Stimulated activated naive CD4-positive, alpha-beta T cell (primary cell): ENCODE measurements around the gene MUC20.

Experiments
- DNase-seq, 6 experiments: peaks; one replicate each; lab custom pipeline; 2025; lab: John Stamatoyannopoulos, UW

Gene MUC20

DNA sequence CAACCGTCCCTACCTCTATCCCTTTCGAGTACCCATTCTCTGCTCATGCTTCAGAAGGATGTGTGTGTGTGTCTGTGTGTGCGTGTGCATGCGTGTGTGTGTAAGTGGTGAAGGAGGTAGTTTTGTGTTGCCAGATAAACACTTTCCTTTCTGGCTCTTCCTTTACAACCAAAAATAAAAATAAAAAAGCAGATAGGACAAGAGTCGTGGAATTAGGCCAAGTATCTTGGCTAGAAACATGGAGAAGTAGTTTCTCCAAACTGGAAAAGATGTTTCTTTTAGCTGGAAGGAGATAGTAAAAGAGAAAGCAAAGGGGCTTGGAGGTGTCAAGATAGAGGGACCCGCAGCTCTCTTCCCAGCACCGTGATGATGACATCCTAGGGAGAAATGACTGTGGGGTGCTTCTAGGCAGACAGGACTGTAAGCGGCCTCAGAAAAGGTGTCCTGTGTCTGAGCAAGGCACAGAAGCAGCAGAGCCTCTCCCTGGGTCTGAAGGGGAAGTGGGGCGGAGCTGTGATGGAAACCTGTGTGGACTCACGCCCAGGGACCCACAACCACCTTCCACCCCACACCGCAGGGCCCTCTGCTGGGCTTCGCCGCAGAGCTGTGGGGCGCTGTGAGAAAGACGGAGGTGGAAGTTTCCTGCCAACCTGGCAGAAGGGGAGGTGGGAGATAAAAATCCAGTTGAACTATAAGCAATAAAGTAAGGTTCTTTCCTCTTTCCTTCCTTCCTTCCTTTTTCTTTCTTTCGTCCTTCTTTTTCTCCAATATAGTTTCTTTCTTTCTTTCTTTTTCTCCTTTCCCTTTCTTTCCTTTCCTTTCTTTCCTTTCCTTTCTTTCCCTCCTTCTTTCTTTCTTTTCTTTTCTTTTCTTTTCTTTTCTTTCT, 35.3 kb downstream of the MUC20 start:
- no peak for DNase-seq

DNA sequence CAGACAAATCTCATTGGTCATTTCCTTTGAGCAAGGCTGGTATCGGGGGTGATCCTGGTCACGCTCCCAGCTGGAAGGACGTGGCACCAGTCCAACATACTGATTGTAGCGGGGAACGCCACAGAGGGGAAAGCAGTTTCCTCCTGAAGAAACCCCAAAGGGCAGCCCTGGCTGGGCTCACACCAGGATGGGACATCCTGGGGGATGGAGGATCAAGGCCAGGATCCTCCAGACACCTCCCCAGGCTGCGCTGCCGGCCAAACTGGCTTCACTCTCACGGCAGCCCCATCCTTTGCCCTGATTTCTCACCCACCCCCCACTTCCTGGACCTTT, 36.6 kb downstream of the MUC20 start:
- DNase-seq = no peak

DNA sequence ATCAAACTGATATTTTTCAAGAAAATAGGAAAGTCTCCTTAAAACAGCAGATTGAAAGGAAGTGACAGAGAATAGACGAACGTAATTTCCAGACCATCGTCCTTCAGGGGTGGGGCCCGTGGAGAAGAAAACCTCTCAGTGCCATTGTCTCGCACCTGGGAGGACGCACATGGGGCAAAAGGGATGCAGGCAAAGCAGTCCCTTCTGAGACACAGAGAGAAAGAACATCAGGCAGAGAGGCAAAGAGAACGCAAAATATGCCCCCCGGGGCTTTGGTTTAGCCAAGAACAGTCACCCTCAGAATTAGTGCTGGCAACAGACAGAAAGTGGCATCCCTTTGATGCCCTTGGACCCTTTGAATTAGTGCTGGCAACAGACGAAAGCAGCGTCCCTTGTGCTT, 37.0 kb downstream of the MUC20 start:
- DNase-seq = no peak

DNA sequence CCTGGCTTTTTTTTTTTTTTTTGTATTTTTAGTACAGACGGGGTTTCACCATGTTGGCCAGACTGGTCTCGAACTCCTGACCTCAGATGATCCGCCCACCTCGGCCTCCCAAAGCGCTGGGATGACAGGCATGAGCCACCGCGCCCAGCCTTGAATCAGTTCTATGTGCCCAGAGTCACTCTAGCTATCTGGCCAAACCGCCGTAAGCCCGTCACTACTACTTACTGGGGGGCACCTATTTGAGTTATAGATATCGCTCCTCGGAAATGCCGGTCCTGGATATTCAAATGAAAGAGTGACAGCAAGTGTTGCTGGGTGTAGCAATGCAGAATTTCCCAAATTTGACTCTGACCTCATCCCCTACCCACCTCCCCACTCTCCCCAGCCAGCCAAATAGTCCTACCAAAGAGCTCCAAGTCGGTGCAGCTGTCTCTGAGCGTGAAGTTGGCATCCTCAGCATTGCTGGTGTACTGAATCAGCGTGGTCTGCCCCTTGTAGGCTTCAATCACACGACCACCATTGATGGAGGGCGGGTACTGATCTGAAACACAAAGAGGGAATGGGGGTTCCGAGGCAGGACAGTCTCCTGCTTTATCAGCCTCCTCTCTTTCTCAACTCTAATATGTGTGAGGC, 38.1 kb downstream of the MUC20 start:
- DNase-seq = no peak

DNA sequence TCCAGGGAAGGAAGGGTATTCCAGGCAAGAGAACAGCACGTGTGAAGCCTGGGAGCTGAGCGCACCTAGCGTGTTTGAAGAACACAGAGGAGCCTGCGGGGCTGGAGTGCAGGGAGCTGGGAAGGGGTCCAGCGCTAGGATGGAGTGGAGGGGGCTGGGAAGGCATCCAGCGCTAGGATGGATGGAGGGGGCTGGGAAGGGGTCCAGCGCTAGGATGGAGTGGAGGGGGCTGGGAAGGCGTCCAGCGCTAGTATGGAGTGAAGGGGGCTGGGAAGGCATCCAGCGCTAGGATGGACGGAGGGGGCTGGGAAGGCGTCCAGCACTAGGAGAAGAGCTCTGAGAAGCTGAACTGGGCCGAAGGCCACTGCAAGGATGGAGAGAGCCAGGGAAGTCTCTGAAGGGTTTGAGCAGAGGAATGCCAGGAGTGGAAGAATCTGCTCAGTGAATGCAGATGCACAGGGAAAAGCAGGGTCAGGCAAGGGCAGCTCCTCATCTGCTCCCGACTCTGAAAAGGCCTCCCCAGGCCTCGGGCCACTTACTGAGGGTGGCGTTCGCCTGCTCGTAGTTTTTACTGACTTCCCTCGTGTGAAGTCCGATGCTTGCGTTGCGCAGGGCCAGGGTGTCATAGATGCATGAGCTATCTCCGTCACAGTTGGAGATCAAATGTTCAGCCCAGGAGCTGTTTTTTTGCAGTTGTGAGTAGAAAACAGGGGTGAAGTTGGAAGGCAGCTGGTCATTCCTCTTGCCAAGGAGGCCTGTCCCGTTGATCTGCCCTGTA, 39.8 kb downstream of the MUC20 start:
- DNase-seq = no peak

DNA sequence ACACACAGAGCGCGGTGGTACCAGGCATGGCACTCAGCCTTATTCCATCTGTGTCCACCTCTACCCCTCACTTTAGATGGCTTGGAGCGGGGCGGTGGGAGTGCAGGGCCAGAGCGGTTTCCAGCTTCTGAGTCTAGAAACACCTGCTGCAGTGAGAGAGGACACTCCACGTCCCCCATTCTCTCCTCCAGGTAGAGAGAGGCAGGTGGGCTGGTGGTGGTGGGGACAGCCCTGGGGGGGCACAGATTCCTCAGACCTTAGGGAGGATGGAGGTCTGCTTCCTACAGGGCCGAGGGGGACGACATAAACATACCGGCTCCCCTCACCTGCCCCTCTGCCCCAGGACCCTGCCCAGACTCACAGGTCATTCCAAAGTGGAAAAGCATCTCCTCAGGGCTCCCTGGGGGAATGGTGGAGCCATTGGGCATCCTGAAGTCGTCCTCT, 40.4 kb downstream of the MUC20 start:
- DNase-seq = no peak

DNA sequence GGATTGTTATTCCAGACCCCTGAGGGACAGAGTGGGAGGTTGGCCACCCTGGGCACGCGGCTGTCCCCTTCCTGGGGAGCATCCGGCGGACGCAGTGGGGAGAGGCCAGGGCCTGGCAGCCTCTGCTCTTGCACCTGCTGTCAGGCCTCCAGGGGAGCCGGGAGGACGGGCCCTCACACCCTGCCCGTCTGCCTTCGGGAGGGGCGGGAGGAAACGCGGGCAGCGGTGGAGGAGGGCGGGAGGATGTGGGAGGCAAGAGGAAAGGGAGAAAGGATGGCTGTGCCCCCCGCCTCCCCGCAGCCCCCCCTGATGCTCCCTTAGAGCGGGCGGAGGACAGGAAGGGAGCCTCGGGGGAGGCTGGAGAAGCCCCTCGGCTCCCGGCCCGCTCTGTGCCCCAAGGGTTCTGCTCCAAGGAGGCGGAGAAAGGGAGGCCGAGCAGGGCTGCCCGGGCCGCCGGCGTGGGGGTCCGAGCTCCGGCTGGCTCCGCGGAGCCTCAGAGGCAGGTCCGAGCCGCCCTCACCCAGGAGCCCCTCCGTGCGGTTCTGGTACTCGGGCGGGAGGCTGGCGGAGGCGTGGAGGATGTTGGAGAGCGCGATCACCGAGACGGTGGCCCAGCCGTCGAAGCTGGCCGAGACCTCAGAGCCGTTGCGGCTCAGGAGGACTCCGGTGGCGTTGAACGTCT, 40.9 kb downstream of the MUC20 start:
- DNase-seq = no peak

DNA sequence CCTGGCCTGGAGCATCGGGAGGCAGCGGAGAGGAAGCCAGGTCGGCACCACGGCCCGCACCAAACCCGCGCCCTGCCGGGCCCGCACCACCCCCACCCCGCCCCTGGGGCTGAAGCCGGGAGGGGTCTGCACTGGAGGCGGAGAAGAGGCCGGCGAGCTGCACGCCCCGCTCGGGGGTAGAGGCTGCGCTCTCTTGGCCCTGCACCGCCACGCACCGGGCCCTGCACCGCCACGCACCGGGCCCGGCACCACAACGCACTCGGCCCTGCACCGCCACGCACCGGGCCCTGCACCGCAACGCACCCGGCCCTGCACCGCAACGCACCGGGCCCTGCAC, 41.4 kb downstream of the MUC20 start:
- no peak for DNase-seq

DNA sequence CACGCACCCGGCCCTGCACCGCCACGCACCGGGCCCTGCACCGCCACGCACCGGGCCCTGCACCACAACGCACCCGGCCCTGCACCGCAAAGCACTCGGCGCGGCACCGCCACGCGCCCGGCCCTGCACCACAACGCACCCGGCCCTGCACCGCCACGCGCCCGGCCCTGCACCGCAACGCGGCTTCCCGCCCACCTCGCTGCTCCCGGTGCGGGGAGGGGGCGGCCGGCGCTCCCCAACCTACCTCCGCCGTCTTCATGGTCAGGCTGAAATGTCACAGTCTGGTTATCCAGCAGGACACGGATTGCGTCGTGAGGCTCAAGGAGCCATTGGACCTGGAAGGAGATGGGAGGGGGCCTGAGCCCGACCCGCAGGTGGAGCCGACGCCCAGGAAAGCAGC, 41.8 kb downstream of the MUC20 start:
- DNase-seq = no peak

DNA sequence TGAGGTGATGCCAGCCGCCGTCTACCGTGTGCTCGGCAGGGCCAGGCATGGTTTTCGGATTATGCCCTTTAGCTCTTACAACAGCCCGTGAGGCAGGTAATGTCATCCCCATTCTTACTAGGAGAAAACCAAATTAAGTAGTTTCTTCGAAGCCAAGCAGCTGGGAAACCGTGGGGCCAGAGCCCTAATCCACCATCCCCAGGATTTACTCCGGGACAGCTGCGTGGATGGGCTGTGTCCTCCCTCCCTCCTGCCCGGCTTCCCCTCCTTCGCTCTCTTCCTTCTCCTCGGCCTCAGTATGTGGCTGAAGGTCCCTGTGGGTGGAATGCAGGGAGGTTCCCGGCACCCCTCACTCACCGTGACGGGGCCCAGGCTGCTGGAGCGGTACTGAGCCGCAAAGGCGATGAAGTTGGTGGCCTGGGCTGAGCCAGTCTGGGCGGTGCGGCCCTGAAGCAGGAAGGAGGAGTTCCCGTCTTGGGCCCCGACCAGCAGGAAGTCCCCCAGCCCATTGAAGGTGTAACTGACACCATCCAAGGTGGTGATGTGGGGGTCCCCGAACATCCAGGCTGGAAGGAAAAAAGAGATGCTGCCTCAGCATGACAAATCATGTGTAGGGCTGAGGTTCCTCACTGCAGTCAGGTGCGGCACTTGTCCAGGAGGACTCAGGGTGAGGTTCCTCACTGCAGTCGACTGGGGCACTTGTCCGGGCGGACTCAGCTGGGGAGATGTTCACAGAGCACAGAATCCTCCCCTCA, 42.5 kb downstream of the MUC20 start:
- no peak for DNase-seq

DNA sequence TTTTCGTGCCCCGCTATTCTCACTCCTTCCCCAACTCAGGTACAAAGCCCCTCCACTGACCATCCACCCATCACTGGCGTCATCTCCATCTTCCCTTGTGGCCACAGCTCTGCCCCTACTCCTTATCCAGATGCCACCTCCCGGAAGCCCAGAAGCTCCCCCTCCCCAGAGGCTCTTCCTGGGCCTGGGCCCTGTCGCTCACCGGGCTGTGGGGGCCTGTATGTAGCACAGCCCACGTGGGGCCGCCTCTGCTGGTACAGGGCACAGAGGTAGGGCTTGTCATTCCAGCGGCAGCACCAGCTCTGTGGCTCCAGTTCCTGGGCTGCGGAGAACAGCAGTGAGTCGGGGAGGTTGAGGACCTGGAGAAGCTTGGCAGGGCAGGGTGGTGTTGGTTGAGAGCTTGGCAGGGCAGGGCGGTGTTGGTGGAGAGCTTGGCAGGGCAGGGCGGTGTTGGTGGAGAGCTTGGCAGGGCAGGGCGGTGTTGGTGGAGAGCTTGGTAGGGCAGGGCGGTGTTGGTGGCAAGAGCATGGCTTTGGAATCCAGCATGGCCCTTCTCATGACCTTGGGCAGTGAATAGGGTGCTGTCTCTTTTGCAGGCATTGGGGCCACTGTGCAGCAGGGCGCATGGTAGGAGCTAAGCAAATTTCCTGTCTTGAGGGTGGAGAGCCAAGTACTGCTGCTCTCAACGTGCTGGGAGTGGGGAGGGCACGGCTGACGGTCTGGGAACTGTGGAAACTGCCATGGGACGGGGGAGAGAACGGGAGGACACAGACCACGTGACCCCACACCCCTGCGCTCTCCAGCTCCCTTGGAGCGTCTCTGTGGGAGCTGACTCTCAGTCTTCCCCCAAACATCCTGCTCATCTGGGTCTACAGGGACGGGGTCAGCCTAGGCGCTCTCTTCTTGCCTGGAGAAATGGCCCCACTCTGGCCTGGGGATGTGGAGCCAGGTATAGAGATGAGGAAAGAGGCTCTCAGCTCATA, 43.4 kb downstream of the MUC20 start:
- no peak for DNase-seq

DNA sequence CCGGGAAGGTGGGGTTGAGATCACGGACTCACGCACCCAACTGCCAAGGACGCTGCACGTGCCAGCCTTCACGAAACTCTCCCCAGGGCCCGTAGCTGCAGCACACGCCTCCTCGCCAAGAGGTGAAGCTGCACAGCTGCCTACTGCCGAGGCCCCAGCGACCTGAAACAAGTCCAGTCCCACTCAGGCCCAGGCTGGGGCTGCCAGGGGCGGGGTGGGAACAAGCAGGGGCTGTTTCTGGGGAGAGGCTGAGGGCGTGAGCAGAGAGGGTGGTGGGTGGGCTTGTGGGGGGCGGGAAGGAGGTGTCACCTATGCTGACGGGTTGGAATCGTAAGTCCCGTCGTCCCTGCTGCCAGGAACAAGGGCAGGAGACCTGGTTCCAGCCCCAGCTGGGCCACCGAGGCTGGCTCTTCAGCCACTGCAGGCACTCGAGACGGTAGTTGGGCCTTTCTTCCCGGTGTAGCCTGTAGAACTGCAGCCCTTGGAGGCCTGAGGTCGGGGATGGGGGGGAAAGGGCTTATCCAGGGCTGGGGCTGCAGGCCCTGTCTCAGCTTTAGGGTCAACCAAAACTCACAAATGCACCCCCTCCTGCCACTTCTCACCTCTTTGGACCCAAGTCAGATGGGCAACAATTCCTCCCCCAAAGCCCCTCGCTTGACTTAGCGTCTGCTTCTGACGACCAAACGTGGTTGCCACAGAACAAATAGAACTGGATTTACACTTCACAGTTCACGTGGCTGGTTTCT, 44.4 kb downstream of the MUC20 start:
- DNase-seq = no peak

DNA sequence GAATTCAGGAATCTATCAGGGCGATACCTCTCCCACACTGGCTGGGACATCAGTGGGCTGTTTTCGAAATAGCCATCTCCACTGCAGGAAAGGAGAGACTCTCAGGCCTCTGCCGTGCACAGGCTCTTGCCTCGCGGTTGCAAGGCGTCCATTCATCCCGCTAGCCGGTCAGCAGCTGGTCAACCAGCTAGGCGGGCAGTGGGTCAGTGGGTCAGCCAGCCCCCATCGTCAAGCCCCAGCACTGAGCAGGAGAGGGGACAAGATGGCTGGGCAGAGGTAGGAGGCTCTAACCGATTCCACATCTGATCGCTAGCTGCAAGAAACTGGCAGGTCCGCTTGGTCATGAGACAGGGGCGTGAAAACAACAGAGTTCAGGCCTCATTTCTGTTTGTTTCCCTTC, 45.9 kb downstream of the MUC20 start:
- DNase-seq = no peak

DNA sequence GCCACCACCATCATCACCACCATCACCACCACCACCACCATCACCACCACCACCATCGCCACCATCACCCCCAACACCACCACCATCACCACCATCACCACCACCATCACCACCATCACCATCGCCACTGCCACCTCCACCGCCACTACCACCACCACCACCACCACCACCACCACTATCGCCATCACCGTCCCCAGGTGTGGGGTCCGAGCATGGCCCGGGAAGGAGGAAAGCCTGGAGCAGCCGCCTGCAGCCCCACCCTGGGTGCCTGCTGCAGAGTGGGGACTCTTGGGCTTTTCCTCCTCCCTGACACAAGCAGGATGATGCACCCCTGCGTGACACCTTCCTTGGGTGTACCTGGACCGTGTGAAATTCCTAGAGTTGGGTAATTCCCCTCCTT, 47.0 kb downstream of the MUC20 start:
- DNase-seq = no peak

DNA sequence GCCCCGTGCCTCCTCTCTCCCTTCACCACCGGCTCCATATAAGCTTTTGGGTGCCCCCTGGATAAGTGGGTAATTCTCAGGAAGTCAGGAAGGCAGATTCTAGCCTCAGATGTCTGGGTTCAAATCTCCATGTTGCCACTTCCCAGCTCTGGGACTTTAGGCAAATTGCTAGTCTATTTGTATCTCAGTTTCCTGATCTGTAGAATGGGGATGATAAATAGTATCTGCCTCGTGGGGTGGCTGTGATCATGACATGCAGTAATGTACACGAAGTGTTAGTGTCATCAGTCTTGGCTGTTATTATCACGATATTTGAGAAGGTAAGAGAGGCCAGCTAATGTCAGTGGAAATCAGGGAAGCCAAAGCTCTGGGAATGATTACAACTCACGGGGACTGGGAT, 47.6 kb downstream of the MUC20 start:
- no peak for DNase-seq

DNA sequence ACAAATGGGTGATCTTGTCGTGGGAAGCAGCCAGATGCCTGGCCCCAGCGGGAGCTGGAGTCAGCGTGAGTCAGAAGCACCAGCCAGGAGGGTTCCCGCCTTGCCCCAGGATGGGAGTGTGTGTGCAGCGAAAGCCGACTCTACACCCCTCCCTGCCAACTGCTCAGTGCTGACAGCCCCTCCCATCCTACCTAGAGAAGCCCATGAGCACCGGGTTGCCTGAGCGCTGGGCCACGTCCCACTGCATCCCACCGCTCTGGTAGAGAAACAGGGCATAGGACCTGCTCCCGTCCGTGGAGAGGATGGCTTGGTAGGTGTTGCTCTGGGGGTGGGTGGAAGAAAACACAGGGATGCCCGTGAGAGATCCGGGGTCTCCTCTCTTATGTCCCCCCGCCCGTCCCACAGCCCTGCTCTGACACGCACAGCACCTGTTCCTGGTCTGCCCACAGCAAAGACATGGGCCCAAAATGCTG, 48.1 kb downstream of the MUC20 start:
- no peak for DNase-seq

DNA sequence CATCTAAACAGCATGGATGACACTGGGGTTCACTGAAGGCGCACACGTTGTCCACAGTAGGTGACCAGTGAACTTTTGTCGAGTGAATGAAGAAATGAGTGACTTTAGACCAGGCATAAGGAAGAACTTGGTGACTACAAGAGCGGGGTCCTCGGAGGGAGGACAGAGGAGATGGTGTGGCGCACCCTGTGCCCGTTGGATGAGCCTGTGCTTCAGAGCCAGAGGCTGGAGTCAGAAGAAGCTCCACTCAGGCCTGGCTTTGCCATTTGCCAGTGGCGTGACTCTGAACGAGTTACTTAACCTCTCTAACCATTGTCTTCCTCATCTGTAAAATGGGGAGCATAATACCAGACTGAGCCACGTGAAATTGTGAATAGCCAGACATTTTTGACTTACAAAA, 48.8 kb downstream of the MUC20 start:
- no peak for DNase-seq

DNA sequence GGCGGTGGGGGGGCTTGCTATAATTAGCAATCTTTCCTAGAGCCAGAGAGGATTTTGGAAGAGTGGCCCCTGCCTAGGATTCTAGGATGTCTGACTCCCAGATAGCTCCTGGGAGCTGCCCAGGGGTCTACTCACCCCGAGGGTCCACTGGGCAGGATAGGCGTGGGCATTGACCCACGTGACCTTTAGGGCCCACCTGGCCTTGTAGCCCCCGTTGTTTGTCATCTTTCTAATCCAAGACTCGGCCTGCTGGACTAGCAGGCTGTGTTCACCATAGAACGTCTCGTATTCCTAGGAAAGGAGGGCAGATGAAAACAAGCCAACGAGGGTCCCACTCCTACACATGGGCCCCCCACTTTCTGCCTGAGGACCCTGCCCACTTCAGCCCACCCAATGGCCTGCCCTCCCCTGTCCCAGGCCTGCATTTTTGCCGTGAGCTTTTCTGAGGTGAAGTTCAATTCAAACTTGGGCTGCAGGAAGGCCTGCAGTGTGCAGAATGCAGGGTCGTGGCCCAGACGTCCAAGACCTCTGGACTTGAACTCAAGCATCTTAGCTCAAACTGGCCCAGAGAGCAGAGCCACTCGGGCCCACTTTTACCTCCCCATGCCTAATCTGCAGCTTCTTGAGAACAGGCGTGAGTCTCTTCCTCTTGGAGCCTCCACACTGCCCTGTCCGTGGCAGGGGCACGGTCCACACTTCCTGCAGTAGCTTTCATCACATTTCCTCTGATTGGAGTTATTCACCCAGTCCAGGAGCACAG, 49.5 kb downstream of the MUC20 start:
- no peak for DNase-seq
